Inferior parietal cortex (tissue), 1 donor: ENCODE data around the gene PDC.
"Not testable (repeated sequence)": the region's sequence is repeated elsewhere in the genome, so short reads cannot be mapped to it uniquely, and the experiment has no call there.

Experiments used
- DNase-seq: peaks from one replicate; pipeline ENCODE4 v3.0.0-alpha.2; 2016; ENCODE audit errors: extremely low spot score

Gene PDC

DNA sequence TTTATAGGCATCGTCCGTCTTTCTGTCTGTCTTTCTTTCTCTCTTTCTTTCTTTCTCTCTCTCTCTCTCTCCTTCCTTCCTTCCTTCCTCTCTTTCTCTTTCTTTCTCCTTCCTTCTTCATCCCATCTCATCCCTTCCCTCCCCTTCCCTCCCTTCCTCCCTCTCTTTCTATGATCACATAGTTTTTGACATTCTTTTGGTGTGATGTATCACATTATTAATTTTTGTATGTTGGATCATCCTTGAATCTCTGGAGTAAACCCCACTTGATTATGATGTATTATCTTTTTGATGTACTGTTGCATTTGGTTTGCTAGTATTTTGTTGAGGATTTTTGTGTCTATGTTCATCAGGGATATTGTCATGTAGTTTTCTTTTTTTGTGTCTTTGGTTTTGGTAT, 59.5 kb downstream of the PDC start:
- DNase-seq = not testable (repeated sequence)
